Activated CD4-positive, alpha-beta T cell treated with anti-CD3 and anti-CD28 coated beads, Interleukin-2, amount 50 U/mL, for 24 hours (primary cell): ENCODE results near the gene QKI.
A peak's percentile ranks its signal among the peaks of the same experiment; 100 is the strongest.
"Not testable (repeated sequence)": the region's sequence is repeated elsewhere in the genome, so short reads cannot be mapped to it uniquely, and the experiment has no call there.

Experiments
- DNase-seq, 2 donors: peaks; one replicate each; pipeline ENCODE4 v3.0.0-alpha.2; 2020; ENCODE audit warnings: low read depth in 1 of 2, low spot score in 1 of 2

QKI gene

GRCh38 chr6:163413345-163414116 is 987 bp upstream of the QKI start:
- DNase-seq: peak; percentile 84 to 90

GRCh38 chr6:163414946-163415619 is 565 bp downstream of the QKI start:
- peak in 1 of 2 donors; percentile 9 for DNase-seq

DNA sequence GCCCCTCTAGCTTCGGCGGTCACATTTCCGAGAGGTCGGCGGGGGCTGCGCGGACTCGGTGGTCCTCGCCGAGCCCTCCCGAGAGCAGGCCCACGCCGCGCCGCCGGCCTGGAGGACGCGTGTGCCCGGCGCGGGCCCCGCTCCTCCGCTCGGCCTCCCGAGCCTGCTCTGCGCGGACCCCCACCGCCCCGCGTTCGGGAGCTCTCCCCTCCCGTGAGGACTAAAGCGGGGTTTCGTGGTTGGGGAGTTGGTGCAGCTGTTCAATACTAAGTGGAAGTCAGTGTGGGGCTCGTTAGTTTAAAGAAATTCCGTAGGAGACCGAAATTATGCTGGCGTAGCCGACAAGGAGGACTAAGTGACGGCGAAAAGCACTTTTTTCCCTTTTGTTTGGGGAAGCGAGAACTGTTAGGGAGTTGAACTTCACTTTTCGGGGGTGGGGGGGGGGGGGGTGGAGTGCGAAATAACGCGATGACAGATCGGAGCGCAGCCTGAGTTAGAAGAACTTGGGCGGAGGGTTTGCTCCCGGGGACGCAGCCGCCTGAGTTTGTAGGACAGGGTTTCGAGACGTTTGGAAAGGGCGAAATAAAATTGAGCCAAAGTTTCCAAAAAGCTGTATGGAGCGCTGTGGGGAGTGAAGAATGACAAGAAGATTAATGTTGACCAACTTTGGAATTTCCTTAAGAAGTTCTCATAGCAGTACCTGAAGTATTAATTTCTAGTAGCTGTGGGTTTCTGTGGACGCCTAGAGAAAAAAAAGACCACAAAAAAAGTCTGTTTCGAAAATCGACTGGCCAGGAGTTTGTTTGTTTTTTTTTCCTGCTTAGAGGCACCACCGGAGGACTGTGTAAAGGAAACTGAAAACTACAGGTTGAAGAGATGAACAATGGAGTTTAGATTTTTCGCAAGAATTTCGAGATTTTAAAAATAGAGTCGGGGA is 1.4 kb downstream of the QKI start:
- peak in 1 of 2 donors; percentile 9 for DNase-seq

DNA sequence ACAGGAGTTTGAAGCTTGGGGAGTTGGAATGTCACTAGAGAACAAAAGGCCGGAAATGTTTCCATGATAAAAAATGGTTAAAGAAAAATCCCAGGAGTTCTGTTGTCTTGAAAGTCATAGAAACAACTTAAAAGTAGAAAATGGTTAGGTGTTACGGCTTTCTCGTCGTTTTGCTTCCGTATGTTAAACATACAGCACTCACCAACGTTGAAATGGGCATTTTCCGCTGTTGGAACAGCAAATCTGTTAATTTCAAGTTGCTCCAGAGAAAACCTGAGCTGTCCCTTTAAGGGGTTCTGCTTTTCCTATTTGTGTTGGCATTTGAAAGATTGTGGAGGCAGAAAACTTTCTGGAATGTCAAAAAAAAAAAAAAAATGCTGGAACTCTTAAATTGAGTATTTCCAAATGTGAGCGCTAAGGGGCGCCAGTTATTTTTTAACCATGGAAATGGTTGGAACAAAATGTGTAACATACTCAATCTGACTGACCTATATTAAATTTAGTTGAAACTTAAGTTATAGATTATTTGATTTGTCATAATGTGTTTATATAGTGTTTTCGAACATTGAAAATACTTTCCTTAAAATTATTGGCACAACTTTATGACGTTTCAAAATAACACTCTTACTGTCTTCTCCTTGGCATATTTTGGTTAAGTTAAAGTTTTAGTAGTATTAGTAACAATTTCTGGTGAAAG is 2.2 kb downstream of the QKI start:
- peak in 1 of 2 donors; percentile 34 for DNase-seq

DNA sequence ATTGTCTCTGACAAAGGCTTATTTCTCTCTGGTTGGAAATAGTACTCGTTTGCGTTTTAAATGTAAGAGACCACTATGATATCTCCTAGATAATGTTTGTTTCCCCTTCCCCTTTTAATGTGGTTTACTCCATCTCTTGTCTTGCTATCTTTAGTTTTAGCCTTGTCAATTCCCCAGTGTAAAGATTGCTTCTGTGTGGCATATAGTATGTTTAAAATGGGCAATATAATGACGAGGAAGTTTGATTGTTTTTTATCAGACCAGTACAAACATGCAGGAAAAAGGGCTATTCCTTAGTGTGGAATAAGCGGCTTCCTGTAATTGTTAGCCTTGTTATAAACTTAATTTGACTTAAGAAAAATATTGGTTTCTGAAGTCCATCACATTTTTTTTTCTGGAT is 3.1 kb downstream of the QKI start:
- DNase-seq: no peak

- no peak for DNase-seq
Observed at GRCh38 chr6:163418311-163419029, 4.0 kb downstream of the QKI start.

GRCh38 chr6:163419413-163420288 is 5.1 kb downstream of the QKI start:
- DNase-seq: no peak

DNA sequence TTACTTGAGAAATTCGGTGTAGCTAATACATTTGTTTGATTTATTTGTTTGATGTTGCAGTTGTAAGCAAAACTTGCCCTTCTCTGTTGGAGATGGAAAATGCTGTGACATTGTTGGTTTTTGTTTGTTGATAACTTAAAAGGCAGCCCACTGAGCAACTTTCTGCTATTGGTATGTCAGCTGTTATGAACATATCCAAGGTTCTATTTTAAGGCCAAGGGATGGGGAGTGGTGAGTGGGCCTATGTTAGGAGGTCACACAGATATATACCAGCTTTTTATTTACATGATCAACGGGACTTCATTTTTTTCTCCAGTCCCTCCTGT is 5.7 kb downstream of the QKI start:
- DNase-seq: no peak

DNA sequence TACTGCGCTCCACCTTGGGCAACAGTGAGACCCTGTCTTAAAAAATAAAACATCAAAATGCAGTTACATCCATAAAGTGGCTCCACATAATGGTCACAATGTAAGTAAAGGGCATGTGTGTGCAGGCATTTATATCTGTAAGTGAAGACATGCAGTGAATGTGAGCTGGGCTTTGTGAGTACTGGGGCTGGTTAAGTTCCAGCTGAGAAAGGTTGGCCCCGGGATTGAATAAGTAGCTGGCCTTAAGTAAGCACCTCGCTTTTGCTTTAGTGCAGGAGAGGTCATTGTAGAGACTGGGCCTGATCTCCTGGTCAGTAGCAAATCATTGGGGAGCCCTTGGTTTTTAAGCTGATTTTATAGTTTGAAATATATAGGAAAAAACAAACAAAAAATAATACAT is 8.0 kb downstream of the QKI start:
- DNase-seq: no peak

GRCh38 chr6:163423696-163424095 is 9.2 kb downstream of the QKI start:
- no peak for DNase-seq

GRCh38 chr6:163427498-163428254 is 13.2 kb downstream of the QKI start:
- no peak for DNase-seq

DNA sequence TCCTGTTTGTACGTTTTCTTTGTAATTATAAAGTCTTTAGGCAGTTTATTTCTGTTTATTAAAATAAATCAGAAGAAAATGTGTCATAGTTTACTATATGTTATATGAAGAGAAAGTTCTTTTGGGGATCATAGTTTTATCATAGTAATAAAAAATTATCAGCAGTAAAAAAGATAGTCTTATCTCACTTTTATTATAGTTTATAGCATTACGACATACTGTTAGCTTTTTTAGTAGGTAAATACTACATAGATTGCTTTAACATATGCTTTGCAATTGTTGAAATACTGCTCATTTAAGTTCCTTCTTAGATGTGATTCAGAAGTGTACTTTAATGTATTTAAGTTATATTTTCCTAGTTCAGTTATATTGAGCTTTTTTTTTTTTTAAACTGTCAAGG is 13.9 kb downstream of the QKI start:
- no peak for DNase-seq

DNA sequence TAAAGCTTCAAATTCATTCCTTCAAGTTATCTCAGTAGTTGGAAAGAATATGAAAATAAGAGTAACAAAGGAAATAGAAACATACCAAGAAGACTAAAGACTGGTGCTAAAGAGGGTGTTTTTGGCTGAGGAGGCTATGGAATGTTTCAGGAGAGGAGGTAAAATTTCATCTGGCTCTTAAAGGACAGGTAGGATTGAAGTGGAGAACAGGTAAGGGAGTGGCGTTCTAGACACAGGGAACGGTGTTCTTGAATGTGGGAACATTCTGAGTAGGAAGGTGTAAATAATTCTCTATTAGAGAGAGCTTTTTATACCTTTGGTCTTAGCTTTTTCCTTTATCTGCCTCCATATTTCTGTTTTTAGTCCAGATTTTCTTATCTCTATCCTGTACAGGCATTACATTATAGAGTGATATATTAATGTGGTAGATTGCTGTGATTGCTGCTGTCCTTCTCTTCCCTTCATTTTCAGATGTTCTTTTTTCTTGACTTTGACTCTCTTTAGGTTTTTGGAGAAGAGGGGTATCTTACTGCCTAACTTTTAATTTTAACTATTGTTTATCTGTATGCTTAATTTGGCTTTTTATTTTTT is 15.4 kb downstream of the QKI start:
- no peak for DNase-seq

DNA sequence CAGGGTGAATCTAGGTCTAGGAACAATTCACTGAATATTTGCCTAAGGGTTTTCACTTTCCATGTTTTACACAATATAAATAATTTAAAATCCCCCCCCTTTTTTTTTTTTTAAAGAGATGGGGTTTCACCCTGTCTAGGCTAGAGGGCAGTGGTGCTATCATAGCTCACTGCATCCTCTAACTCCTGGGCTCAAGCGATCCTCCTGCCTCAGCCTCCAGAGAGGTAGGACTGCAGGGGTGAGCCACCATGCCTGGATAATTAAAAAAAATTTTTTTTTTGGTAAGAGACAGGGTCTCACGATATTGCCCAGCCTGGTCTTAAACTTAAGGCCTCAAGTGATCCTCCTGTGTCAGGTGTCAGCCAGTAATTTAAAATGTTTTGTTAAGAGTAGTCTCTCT is 17.8 kb downstream of the QKI start:
- DNase-seq: no peak

DNA sequence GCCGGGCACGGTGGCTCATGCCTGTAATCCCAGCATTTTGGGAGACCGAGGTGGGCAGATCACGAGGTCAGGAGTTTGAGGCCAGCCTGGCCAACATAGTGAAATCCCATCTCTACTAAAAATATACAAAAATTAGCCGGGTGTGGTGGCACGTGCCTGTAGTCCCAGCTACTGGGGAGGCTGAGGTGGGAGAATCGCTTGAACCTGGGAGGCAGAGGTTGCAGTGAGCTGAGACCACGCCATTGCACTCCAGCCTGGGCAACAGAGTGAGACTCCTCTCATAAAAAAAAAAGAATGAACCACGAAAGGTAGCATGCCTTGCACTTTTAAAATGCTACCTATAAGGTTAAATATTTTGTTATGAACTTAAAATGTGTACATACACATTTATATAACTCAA is 19.0 kb downstream of the QKI start:
- DNase-seq: not testable (repeated sequence)

GRCh38 chr6:163435023-163435422 is 20.5 kb downstream of the QKI start:
- DNase-seq: no peak

- no peak for DNase-seq
Observed at GRCh38 chr6:163436843-163437242, 22.3 kb downstream of the QKI start.

DNA sequence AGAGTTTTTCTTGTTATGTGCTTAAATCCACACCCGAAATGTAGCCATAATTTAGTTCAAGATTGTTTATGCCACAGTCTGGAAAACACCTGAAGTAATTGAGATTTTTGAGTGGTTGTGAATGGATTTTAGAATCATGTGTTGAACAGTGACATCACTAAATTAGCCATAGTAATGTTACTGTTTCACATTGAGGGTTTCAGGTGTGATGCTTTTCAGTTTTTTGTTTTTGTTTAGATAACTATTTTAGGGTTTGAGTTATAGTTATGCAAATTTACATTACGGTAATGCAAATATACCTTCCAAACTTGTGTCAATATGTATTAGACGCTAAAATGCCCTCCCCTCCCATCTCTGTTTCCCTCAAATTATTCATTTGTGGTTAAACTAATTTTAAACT is 22.9 kb downstream of the QKI start:
- DNase-seq: no peak
